HCT116 (cell line): ENCODE data around the gene C3AR1. TPM values are rescaled to one million over a fixed set of nuclear protein-coding genes. Genes with fewer than 3 reads are reported as not detected.

Experiments used
- ATAC-seq: fragments of 200-7000 bp; cut with Tn5 transposase; 2 replicates; pipeline ENCODE4 v1.9.1; 2020; ENCODE audit warnings: mild to moderate bottlenecking, moderate library complexity
- BruUV-seq: library from RNA; stranded (reverse); fragments of 400-500 nt; replicated peaks from 2 replicates; lab custom pipeline; 2021; lab: Mats Ljungman, UMichigan
- CTCF ChIA-PET: fragments of 300-600 bp; sonication (Branson Sonifier 250); formaldehyde crosslinking; loops from one replicate; lab custom pipeline; 2021; ENCODE audit warnings: antibody characterized with exemption; lab: Charles Lee
- POLR2A ChIA-PET: fragments of 300-600, 350-600 bp; sonication (Branson Sonifier 250); formaldehyde crosslinking; loops from one replicate; lab custom pipeline; 2021; ENCODE audit warnings: antibody characterized with exemption; lab: Charles Lee
- RAD21 ChIA-PET, 2 experiments: fragments of 300-600 bp; sonication (Branson Sonifier 250); formaldehyde crosslinking; loops; one replicate each; lab custom pipeline; 2023; ENCODE audit warnings: low total read pairs in 2 of 2; ENCODE audit not compliant: uncharacterized antibody in 2 of 2, unreplicated experiment in 2 of 2, low non-redundant PET in 1 of 2; lab: Charles Lee
- DNase-seq: peaks from one replicate; pipeline ENCODE4 v3.0.0-alpha.2; 2010; ENCODE audit warnings: low read depth, low spot score
- H2AFZ ChIP-seq: fragments of 200-600 bp; shearing (Covaris generic), sonication (generic); 2 replicates; pipeline ENCODE4 v1.6.1; 2017; ENCODE audit warnings: low read depth, mixed run types, mixed read lengths, antibody characterized with exemption, low read length; ENCODE audit not compliant: poor library complexity, severe bottlenecking
- H3K27ac ChIP-seq: 2 replicates; pipeline ENCODE4 v1.5.1; 2012; ENCODE audit warnings: low read depth, low read length
- H3K27me3 ChIP-seq: fragments of 200-600 bp; sonication (generic); 2 replicates; pipeline ENCODE4 v1.6.1; 2016; ENCODE audit warnings: mixed run types, low read length, mixed read lengths; ENCODE audit not compliant: insufficient read depth
- H3K36me3 ChIP-seq, 2 experiments: fragments of 200-500 bp in 1 of 2; fragments of 200-600 bp in 1 of 2; sonication (Bioruptor generic) in 1 of 2; sonication (generic) in 1 of 2; 2 replicates each; pipeline versions ENCODE4 v1.5.1 to v1.6.1; 2014 to 2016; ENCODE audit warnings: low read length in 2 of 2, inconsistent platforms in 1 of 2, mixed read lengths in 1 of 2, mixed run types in 1 of 2; ENCODE audit not compliant: insufficient read depth in 2 of 2, control insufficient read depth in 1 of 2
- H3K4me1 ChIP-seq, 2 experiments: fragments of 200-600 bp in 1 of 2; sonication (generic) in 1 of 2; 2 replicates each; pipeline versions ENCODE4 v1.5.1 to v1.6.1; 2012 to 2017; ENCODE audit warnings: low read length in 2 of 2, inconsistent platforms in 1 of 2, mild to moderate bottlenecking in 1 of 2, mixed read lengths in 1 of 2, mixed run types in 1 of 2, moderate library complexity in 1 of 2; ENCODE audit not compliant: insufficient read depth in 2 of 2, control insufficient read depth in 1 of 2
- H3K4me2 ChIP-seq: fragments of 200-600 bp; sonication (generic); 2 replicates; pipeline ENCODE4 v1.6.1; 2017; ENCODE audit warnings: mixed run types, low read length, mixed read lengths
- H3K4me3 ChIP-seq, 2 experiments: fragments of 200-600 bp in 1 of 2; sonication (generic) in 1 of 2; replicated peaks in 1 of 2; 2 replicates each; pipeline ENCODE4 v1.5.1; 2011 to 2016; ENCODE audit warnings: low read length in 2 of 2, control low read depth in 1 of 2, low read depth in 1 of 2, mild to moderate bottlenecking in 1 of 2, mixed read lengths in 1 of 2, mixed run types in 1 of 2
- H3K79me2 ChIP-seq: fragments of 200-600 bp; sonication (generic); 2 replicates; pipeline ENCODE4 v1.6.1; 2017; ENCODE audit warnings: mild to moderate bottlenecking, mixed run types, low read length, moderate library complexity, mixed read lengths; ENCODE audit not compliant: insufficient read depth
- H3K9ac ChIP-seq: fragments of 200-600 bp; sonication (generic); 2 replicates; pipeline ENCODE4 v1.6.1; 2016; ENCODE audit warnings: low read length, mixed read lengths
- H3K9me2 ChIP-seq: fragments of 200-600 bp; sonication (generic), shearing (Covaris generic); 2 replicates; pipeline ENCODE4 v1.6.1; 2017; ENCODE audit warnings: mixed run types, mild to moderate bottlenecking, moderate library complexity; ENCODE audit not compliant: insufficient read depth
- H3K9me3 ChIP-seq, 2 experiments: fragments of 200-500 bp in 1 of 2; fragments of 200-600 bp in 1 of 2; sonication (Bioruptor generic) in 1 of 2; sonication (generic) in 1 of 2; 2 replicates each; pipeline ENCODE4 v1.6.1; 2014 to 2017; ENCODE audit warnings: low read length in 2 of 2, mixed read lengths in 2 of 2, inconsistent platforms in 1 of 2, low read depth in 1 of 2, mild to moderate bottlenecking in 1 of 2, mixed run types in 1 of 2, moderate library complexity in 1 of 2; ENCODE audit not compliant: control insufficient read depth in 1 of 2, insufficient read depth in 1 of 2
- H4K20me1 ChIP-seq: fragments of 200-600 bp; sonication (generic), shearing (Covaris generic); 2 replicates; pipeline ENCODE4 v1.6.1; 2017; ENCODE audit warnings: mixed run types, mild to moderate bottlenecking, moderate library complexity; ENCODE audit not compliant: insufficient read depth
- ATF3 ChIP-seq: IDR thresholded peaks from 2 replicates; pipeline ENCODE4 v1.6.1; 2012
- CTCF ChIP-seq, 3 experiments: fragments of 200-600 bp in 1 of 3; sonication (generic) in 1 of 3; IDR thresholded peaks in 2 of 3; conservative IDR thresholded peaks in 1 of 3; 2 replicates each; pipeline ENCODE4 v1.5.1; 2012 to 2017; ENCODE audit warnings: low read depth in 2 of 3, low read length in 2 of 3, antibody characterized with exemption in 1 of 3, borderline replicate concordance in 1 of 3, control low read depth in 1 of 3, mild to moderate bottlenecking in 1 of 3, mixed read lengths in 1 of 3, mixed run types in 1 of 3, moderate library complexity in 1 of 3; ENCODE audit not compliant: insufficient read depth in 1 of 3
- ELF1 ChIP-seq: IDR thresholded peaks from 2 replicates; pipeline ENCODE4 v1.6.1; 2012; ENCODE audit warnings: low read depth, borderline replicate concordance
- EZH2 ChIP-seq: fragments of 200-600 bp; sonication (generic); IDR thresholded peaks from 2 replicates; pipeline ENCODE4 v1.6.1; 2017; ENCODE audit warnings: antibody characterized with exemption, mixed run types
- EZH2phosphoT487 ChIP-seq: fragments of 200-600 bp; IDR thresholded peaks from 2 replicates; pipeline ENCODE4 v1.6.1; 2018; ENCODE audit warnings: antibody characterized with exemption, borderline replicate concordance
- FOSL1 ChIP-seq: IDR thresholded peaks from 2 replicates; pipeline ENCODE4 v1.6.1; 2012; ENCODE audit warnings: low read depth
- JUND ChIP-seq: IDR thresholded peaks from 2 replicates; pipeline ENCODE4 v1.6.1; 2012
- RAD21 ChIP-seq: IDR thresholded peaks from 2 replicates; pipeline ENCODE4 v1.6.1; 2012; ENCODE audit warnings: low read depth, mild to moderate bottlenecking
- SIN3A ChIP-seq: IDR thresholded peaks from 2 replicates; pipeline ENCODE4 v1.6.1; 2012; ENCODE audit warnings: low read depth
- intact Hi-C: fragments of 100-400 bp; cut with micrococcal nuclease; formaldehyde crosslinking; loops from 2 replicates; pipeline ENCODE4 v1.10.0; 2022
- total RNA-seq: library from RNA; stranded (reverse); gene quantifications from one replicate; pipeline ENCODE4 v1.2.1, GENCODE V29; 2021; ENCODE audit not compliant: unreplicated experiment

The C3AR1 gene
- total RNA-seq, 1 experiment from 2014 or later, result not detected

DNA sequence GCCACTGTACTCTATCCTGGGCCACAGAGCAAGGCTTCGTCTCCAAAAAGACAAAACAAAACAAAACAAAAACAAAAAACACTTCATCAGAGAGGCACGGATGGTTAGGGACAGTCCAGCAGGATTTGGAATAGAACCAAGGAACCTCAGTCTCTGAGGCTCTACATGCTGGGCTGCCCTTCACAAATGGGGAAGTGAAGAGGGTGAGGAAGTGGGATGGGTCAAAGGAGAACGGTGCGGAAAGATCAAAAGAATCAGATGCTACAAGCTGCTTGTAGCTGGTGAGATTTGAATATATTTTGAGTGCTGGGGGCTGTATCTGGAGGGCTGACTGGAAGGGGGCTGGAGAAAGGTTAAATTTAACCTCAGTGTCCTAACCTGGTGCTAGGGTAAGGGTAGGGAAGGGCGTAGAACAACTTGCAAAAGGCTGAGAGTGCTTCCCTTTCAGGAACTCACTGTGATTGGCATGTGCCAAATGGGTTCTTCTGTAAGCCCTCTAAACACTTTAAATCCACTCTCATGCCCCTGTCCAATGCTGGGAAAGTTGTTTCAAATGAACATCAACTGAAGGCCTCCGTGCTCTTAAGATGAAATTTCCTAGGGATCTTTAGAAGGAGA lies 29.0 kb downstream of the C3AR1 start:
- H3K27me3 ChIP-seq, result no peaks in the 10 kb centered on the region
- CTCF ChIA-PET, result interaction anchor here (1.6 kb wide), 1 partner anchor 9 kb away, joined by 7 read pairs; no protein-coding TSS in a partner anchor
- no peak overlapping the region for H3K9ac ChIP-seq
- no peak overlapping the region for H3K27ac ChIP-seq
- peaks cover 42% of the 10 kb centered on the region for H3K79me2 ChIP-seq
- peaks cover 7 to 16% of the 10 kb centered on the region in 2 experiments; a peak in 2 of 4 replicates for H3K36me3 ChIP-seq
- no peak overlapping the region for H3K4me3 ChIP-seq
- RAD21 ChIA-PET, result no interaction called here
- ATAC-seq, result no peak
- no peak overlapping the region for H2AFZ ChIP-seq
- H3K9me3 ChIP-seq, result no peaks in the 10 kb centered on the region
- DNase-seq, result no peak
- no TSS peak for BruUV-seq
- H3K9me2 ChIP-seq, result no peaks in the 10 kb centered on the region
- H3K4me2 ChIP-seq, result no peak overlapping the region
- POLR2A ChIA-PET, result no interaction called here
- H4K20me1 ChIP-seq, result no peaks in the 10 kb centered on the region
- peaks cover 23 to 48% of the 10 kb centered on the region in 2 experiments for H3K4me1 ChIP-seq
- TF ChIP-seq RAD21, result no peak
- TF ChIP-seq CTCF (IDR thresholded peaks at IDR 0.05 in 2 of 3, conservative IDR thresholded peaks at IDR 0.05 in 1 of 3; ENCODE audit: borderline replicate concordance in 1 of 3, insufficient read depth in 1 of 3, low read depth in 2 of 3, low read length in 2 of 3), result no peak
- no peak for TF ChIP-seq ATF3
- TF ChIP-seq EZH2, result no peak
- TF ChIP-seq ELF1, result no peak
- no peak for TF ChIP-seq EZH2phosphoT487
- no peak for TF ChIP-seq FOSL1
- no peak for TF ChIP-seq JUND
- TF ChIP-seq SIN3A, result no peak
- intact Hi-C loops, result no loop called here
